Fibroblast of pulmonary artery (primary cell): ENCODE results near the gene RAI14.

Experiments
- DNase-seq: peaks from one replicate; pipeline ENCODE4 v3.0.0-alpha.2; 2010; ENCODE audit warnings: low read depth
- H3K4me3 ChIP-seq: replicated peaks from 2 replicates; pipeline ENCODE4 v1.5.1; 2011; ENCODE audit warnings: low read depth, mild to moderate bottlenecking, control low read depth, low read length, moderate library complexity
- CTCF ChIP-seq: IDR thresholded peaks from 2 replicates; pipeline ENCODE4 v1.5.1; 2011; ENCODE audit warnings: mild to moderate bottlenecking, control low read depth, low read length, inconsistent platforms; ENCODE audit errors: missing control alignments

Gene RAI14

GRCh38 chr5:34868791-34869190 is 212.7 kb downstream of the RAI14 start:
- TF ChIP-seq CTCF = no peak
- no peak overlapping the region for H3K4me3 ChIP-seq

GRCh38 chr5:34869256-34869655 is 213.1 kb downstream of the RAI14 start:
- TF ChIP-seq CTCF = no peak
- H3K4me3 ChIP-seq = no peak overlapping the region
- DNase-seq = no peak

More at GRCh38 chr5:34868791-34869190, 212.7 kb downstream of the RAI14 start:
- DNase-seq = no peak

- TF ChIP-seq CTCF = no peak
- no peak for DNase-seq
- no peak overlapping the region for H3K4me3 ChIP-seq
Measured at GRCh38 chr5:34870382-34870781, 214.3 kb downstream of the RAI14 start.

- no peak for TF ChIP-seq CTCF
- DNase-seq = no peak
- no peak overlapping the region for H3K4me3 ChIP-seq
Measured at GRCh38 chr5:34876275-34876674, 220.1 kb downstream of the RAI14 start.

- no peak for TF ChIP-seq CTCF
- H3K4me3 ChIP-seq = no peak overlapping the region
- DNase-seq = no peak
Measured at GRCh38 chr5:34881246-34881645, 225.1 kb downstream of the RAI14 start.
